ENCODE results near the gene PRSS12.
"Not testable (repeated sequence)": the region's sequence is repeated elsewhere in the genome, so short reads cannot be mapped to it uniquely, and the experiment has no call there.

Gene PRSS12

GRCh38 chr4:118314221-118314620 is 38.6 kb downstream of the PRSS12 start:
- DNase-seq = no peak

- DNase-seq = no peak
These were observed 39.7 kb downstream of the PRSS12 start for GRCh38 chr4:118313098-118313497.

GRCh38 chr4:118308306-118309030 is 44.3 kb downstream of the PRSS12 start:
- no peak for DNase-seq

GRCh38 chr4:118307643-118308042 is 45.2 kb downstream of the PRSS12 start:
- no peak for DNase-seq

GRCh38 chr4:118299619-118300018 is 53.2 kb downstream of the PRSS12 start:
- DNase-seq = not testable (repeated sequence)

GRCh38 chr4:118296729-118297128 is 56.1 kb downstream of the PRSS12 start:
- DNase-seq = no peak

- no peak for DNase-seq
These were observed 61.9 kb downstream of the PRSS12 start for GRCh38 chr4:118290951-118291350.

GRCh38 chr4:118289794-118290193 is 63.0 kb downstream of the PRSS12 start:
- no peak for DNase-seq

- DNase-seq = no peak
These were observed 64.9 kb downstream of the PRSS12 start for GRCh38 chr4:118287711-118288451.

GRCh38 chr4:118286685-118287084 is 66.1 kb downstream of the PRSS12 start:
- DNase-seq = no peak

GRCh38 chr4:118285931-118286330 is 66.9 kb downstream of the PRSS12 start:
- DNase-seq = no peak

GRCh38 chr4:118284169-118284568 is 68.6 kb downstream of the PRSS12 start:
- no peak for DNase-seq

GRCh38 chr4:118282692-118283091 is 70.1 kb downstream of the PRSS12 start:
- no peak for DNase-seq

GRCh38 chr4:118281611-118282442 is 71.0 kb downstream of the PRSS12 start:
- no peak for DNase-seq

- no peak for DNase-seq
These were observed 72.1 kb downstream of the PRSS12 start for GRCh38 chr4:118280501-118281218.

GRCh38 chr4:118279920-118280432 is 72.8 kb downstream of the PRSS12 start:
- no peak for DNase-seq

GRCh38 chr4:118279328-118279727 is 73.5 kb downstream of the PRSS12 start:
- DNase-seq = no peak

GRCh38 chr4:118278473-118279274 is 74.1 kb downstream of the PRSS12 start:
- peak; percentile 75 to 80 for DNase-seq

- DNase-seq = no peak
These were observed 75.6 kb downstream of the PRSS12 start for GRCh38 chr4:118277243-118277642.

GRCh38 chr4:118276580-118276979 is 76.2 kb downstream of the PRSS12 start:
- no peak for DNase-seq

- DNase-seq = no peak
These were observed 79.2 kb downstream of the PRSS12 start for GRCh38 chr4:118273642-118274041.

GRCh38 chr4:118271788-118272187 is 81.0 kb downstream of the PRSS12 start:
- no peak for DNase-seq

Measured in SHP77 (cell line).